HG02623 (cell line): Measurements from ENCODE around the gene ZNF148.
A peak's percentile ranks its signal among the peaks of the same experiment; 100 is the strongest.

ENCODE experiments used
- ATAC-seq: cut with Tn5 transposase; IDR thresholded peaks from one replicate; pipeline ENCODE4 v1.9.1; 2021; ENCODE audit warnings: moderate library complexity; ENCODE audit not compliant: unreplicated experiment

Gene ZNF148

GRCh38 chr3:125229707-125230106 lies 145.4 kb downstream of the ZNF148 start:
- no peak for ATAC-seq

DNA sequence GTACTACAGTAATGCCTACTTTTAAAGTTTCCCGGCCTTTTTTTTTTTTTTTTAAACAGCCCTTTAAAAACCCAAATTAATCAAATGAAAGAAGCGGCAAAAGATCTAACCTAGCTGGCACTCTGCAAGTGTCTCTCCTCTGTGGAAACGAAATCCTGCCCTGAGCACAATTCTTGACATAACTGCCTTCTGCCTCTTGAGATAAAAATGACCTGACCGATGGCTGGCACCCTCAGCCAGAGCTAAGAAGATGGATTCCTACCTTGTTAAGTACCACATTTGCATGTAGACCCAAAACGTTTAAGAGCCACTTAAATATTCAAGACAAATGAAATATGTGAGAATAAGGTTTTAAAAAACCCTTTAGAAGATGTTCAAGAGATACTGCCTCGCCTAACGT lies 146.0 kb downstream of the ZNF148 start:
- no peak for ATAC-seq

DNA sequence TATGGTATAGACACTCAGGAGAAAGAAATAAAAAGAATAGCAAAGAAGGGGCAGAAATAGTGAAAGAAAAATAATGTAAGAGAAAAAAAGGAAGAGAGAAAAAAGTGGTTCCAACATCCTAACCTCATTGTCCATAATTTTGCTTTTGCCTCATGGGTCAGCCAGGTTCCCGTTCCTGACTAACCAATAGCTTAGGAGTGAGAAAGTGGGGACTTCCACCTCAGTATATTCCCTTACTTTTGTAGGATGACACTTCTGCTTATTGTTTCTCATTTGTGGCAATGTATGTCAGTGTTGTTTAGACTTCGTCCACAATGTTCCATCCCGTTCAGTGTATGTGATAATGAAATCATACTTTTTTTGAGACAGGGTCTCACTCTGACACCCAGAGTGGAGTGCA lies 153.3 kb downstream of the ZNF148 start:
- ATAC-seq = no peak

GRCh38 chr3:125220727-125221429 lies 154.2 kb downstream of the ZNF148 start:
- no peak for ATAC-seq

DNA sequence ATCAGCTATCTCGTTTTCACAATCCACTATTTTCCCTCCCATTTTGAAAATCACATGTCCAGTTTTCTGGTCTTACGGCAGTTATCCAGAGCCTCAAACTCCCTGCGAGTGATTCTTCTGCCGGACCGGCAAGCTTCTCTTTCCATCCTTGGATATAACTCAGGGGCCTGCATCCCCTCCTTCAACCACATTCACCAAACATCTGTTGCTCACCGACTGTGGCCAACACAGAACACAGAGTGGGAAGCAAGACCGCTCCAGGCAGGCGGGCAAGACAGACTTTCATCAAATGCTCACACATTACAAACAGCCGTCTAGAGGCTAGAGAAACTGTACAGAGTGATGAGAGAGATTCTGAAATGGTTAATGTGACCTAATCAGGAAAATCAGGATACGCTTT lies 154.9 kb downstream of the ZNF148 start:
- ATAC-seq = no peak

DNA sequence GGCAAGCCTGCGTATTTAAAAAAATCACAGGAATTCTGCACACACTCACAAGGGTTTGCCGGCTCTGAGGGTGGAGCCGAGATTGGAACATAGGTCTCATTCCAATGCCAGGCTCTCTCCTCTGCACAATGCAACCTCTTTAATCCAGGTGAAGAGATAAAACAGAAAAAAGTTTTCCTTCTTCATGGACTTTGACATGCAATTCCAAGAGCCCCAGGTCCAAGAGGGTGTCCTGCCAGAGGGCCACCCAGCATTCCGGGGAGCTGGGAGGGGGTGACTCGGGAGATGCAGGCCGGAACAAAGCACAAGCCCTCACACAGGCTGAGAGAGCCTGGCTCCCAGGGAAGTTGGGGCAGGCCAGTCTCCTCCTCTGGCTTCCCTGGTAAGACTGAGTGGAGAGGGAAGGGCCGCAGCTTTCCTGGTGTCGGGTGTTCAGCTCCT lies 155.8 kb downstream of the ZNF148 start:
- no peak for ATAC-seq

GRCh38 chr3:125214738-125215137 lies 160.4 kb downstream of the ZNF148 start:
- ATAC-seq = no peak

GRCh38 chr3:125213946-125214542 lies 161.1 kb downstream of the ZNF148 start:
- no peak for ATAC-seq

DNA sequence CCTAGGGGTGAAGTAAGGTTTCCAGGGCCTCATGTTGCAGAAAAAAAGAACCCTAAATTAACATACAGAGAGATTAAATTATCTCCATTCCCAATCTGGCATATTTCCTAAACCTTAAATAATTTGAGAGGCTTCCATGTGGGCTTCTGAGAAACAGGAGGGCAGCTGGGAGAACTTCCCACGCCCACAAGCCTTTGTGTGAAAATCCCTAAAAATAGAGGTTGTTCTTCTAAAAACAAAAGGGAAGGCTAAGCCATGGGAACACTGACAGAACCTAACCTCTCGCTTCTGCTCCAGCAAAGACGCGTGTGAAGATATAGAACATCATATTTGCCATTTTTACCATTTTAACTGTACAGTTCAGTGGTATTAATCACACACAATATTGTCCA lies 161.8 kb downstream of the ZNF148 start:
- ATAC-seq = no peak

DNA sequence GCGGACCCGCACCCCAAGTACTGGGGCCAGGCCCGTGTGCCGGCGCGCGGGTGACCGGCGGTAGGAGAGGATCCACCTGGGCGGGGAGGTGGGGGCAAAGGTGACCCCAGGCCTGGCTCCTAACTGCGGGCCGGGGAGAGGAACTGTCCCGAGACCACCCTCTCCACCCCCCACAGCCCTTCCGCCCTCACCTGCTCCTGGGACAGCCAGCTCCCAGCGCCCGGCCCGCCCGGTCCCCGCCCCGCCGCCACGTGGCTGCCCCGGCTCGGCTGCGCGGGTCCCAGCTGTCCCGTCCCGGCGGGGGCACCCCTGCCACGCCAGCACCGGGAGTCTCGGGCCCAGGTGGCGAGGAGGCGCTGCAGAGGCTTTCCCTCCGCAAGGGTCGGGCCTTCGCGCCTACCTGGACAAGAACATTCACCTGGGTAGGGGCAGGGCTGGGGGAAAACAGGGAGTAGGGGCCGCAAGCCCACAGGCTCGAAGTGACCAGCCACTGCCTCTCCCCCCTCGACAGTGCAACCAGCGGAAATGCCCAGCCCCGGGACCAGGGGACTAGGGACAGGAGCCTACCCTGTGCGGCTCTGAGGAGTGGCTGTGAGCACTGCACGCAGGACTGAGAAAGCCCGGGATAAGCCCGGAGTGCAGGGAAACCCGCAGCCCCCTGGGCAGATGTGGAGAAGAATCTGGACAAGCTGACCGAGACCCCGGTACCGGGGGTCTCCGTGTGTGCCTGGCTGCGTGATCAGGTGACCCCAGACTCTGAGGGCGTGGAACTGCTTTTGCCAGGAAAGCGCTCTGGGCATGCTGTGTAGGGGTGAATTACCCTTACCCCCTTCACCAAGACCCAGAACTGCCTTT lies 162.4 kb downstream of the ZNF148 start, which contains the start of gene SLC12A8:
SLC12A8 (minus strand) TSS at position 240 of the 855 bp plus-strand sequence. CDS start 1,399 bp downstream, outside the sequence.
- ATAC-seq = no peak

GRCh38 chr3:125212091-125212508 lies 163.0 kb downstream of the ZNF148 start:
- ATAC-seq = no peak

- no peak for ATAC-seq
Observed at GRCh38 chr3:125211523-125212090, 163.5 kb downstream of the ZNF148 start.

DNA sequence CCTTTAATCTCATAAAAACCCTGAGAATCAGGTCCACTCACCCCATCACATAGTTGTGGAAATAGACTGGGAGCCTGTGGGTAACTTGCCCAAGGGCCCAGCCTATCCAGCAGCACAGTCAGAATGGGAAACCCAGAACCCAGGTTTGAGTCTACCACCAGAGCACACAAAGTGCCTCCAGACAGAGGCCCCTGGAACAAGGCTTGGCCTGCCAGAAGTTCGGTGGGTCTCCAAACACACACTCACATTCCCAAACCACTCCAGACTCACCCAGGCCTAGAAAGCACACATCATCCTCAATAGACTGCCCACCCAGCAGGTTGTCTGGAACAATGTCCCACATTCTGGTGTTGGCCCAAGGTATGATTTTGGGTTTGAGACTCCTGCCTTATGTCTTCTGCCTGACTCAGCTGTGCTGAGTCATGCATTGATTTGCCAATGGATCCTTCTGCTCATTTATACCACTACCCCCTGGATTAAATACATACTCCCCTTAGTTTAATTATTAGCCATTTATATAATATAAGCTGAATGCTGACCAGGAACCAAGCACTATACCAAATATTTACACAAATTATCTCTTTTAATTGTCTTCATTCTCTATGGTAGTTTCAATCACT lies 167.1 kb downstream of the ZNF148 start:
- ATAC-seq = no peak

DNA sequence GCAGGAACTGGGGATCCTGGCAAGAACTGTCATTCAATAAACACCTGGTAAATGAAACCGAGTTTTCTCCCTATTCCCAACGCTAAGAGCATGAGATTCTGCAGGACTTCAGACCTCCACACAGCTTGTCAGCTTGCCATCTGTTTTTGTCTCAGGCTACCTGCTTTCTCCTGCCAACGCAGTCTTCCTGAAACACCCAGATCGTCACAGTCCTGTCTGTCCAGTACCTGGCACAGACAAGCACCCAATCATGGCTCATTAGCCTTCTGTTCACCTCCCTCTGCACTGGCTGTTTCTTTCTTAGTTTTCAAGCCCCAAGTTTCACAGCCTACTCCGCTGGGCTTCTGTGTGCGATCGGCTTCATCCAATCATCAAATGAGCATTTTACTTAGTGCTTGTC lies 167.6 kb downstream of the ZNF148 start:
- no peak for ATAC-seq

DNA sequence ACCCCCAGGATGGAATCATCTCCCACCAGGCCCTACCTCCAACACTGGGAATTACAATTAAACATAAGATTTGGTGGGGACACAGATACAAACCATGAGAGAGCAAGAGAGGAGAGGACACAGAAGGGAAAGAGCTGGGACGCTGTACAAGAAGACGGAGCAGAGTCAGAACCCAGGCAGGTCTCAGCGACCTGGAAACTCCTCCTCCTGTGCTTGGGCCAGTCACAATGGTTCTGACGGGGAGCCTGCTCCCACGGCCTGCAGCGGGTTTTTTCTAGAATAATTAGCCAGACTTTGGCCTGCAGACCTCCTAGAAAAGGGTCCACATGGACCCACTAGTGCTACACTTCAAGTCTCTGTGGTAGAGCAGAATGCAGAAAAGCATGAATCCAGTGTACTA lies 168.2 kb downstream of the ZNF148 start:
- ATAC-seq = no peak

GRCh38 chr3:125203731-125204130 lies 171.4 kb downstream of the ZNF148 start:
- ATAC-seq = no peak

GRCh38 chr3:125202197-125202596 lies 172.9 kb downstream of the ZNF148 start:
- ATAC-seq = no peak

GRCh38 chr3:125200731-125201139 lies 174.4 kb downstream of the ZNF148 start:
- ATAC-seq = peak; percentile 77

- no peak for ATAC-seq
Observed at GRCh38 chr3:125194849-125195601, 180.1 kb downstream of the ZNF148 start.
